ENCODE data around the gene ERCC3.
A peak's percentile ranks its signal among the peaks of the same experiment; 100 is the strongest.

The ERCC3 gene

DNA sequence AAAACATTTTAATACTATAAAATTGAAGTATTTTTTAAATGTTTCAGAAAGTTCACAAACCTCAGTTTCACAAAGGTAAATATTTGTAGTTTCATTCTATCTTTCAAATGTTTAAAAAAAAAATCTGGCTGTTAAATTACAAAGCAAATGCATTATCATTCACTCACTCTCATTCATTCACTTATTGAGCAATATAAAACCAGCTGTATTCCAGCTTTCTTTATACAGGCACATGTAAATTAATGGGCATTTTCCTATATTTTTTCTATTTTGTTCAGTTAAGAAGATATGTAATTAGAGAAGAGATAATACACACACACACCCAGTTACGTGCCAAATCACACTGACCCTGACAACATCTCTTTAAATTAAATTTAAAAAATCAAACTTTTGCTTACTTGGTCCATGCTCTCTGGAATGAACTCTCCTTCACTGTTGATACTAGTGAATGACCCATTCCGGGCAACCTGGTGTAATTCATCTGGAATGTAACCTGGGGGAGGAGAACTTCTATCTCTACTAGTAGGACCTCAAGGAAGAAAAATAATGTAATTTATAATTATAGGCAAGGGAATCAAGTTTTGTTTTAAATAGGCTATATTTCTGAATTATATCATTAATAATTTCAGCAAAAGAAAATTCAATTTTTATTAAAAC lies 32.5 kb upstream of the ERCC3 start:
- Histone ChIP-seq H3K4me3 (replicated peaks; ENCODE audit: low read depth, low read length) (no peak overlapping the region), H3K27me3 (replicated peaks; ENCODE audit: control insufficient read depth, insufficient read depth, low read length) (no peaks in the 10 kb centered on the region), H3K36me3 (ENCODE audit: control insufficient read depth, insufficient read depth, low read length) (no peaks in the 10 kb centered on the region; the same call in 1 of the 2 replicates)
- TF ChIP-seq, protein P1, sequence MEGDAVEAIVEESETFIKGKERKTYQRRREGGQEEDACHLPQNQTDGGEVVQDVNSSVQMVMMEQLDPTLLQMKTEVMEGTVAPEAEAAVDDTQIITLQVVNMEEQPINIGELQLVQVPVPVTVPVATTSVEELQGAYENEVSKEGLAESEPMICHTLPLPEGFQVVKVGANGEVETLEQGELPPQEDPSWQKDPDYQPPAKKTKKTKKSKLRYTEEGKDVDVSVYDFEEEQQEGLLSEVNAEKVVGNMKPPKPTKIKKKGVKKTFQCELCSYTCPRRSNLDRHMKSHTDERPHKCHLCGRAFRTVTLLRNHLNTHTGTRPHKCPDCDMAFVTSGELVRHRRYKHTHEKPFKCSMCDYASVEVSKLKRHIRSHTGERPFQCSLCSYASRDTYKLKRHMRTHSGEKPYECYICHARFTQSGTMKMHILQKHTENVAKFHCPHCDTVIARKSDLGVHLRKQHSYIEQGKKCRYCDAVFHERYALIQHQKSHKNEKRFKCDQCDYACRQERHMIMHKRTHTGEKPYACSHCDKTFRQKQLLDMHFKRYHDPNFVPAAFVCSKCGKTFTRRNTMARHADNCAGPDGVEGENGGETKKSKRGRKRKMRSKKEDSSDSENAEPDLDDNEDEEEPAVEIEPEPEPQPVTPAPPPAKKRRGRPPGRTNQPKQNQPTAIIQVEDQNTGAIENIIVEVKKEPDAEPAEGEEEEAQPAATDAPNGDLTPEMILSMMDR (IDR thresholded peaks at IDR 0.05; ENCODE audit: insufficient read depth, low read length, poor library complexity, severe bottlenecking), result no peak
- no peak for DNase-seq (ENCODE audit: extremely low read depth, insufficient read length)

DNA sequence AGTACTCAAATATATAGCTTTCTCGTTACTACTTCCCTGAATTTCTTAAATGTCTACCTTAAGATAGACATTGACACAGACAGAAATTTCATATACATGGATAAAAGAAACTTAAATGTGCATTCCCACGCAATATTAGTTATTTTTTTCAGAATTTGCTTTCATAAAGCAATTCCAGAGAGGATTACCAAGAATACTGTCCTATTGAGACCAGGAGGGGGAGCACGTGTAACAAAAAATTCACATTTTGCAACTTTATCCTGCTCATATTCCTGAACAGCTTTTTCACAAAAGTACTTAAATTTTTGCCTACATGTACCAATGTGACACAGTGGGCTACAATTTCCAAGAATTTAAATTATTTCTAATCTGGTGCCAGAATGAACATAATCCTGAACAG lies 30.7 kb upstream of the ERCC3 start:
- no peaks in the 10 kb centered on the region for H3K27me3 ChIP-seq (replicated peaks; ENCODE audit: control insufficient read depth, insufficient read depth, low read length)
- H3K36me3 ChIP-seq (ENCODE audit: control insufficient read depth, insufficient read depth, low read length), result no peaks in the 10 kb centered on the region; the same call in 1 of the 2 replicates
- no peak overlapping the region for H3K4me3 ChIP-seq (replicated peaks; ENCODE audit: low read depth, low read length)
- DNase-seq (ENCODE audit: extremely low read depth, insufficient read length), result no peak
- TF ChIP-seq, protein P1 (IDR thresholded peaks at IDR 0.05; ENCODE audit: insufficient read depth, low read length, poor library complexity, severe bottlenecking), result peak; percentile 56

DNA sequence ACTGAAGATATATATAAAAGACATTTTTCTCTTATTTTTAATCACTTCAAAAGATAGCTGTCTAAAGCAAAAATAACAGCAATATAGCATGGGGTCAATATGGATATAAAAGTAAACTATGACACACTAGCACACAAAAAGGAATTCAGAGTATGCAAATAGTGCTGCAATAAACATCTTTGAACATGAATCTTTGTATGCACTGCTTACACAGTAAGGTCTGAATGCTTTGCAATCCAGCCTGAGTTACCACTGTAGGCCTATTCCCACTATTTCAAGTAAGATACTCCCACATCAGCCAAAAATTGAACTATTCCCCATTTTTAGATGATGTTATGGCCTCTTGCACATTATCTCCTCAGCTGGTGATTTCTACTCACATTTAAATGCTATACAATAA lies 27.4 kb upstream of the ERCC3 start:
- TF ChIP-seq, protein P1 (IDR thresholded peaks at IDR 0.05; ENCODE audit: insufficient read depth, low read length, poor library complexity, severe bottlenecking), result no peak
- H3K4me3 ChIP-seq (replicated peaks; ENCODE audit: low read depth, low read length), result no peak overlapping the region
- no peak for DNase-seq (ENCODE audit: extremely low read depth, insufficient read length)
- H3K36me3 ChIP-seq (ENCODE audit: control insufficient read depth, insufficient read depth, low read length), result peaks cover 4% of the 10 kb centered on the region
- no peaks in the 10 kb centered on the region for H3K27me3 ChIP-seq (replicated peaks; ENCODE audit: control insufficient read depth, insufficient read depth, low read length)

DNA sequence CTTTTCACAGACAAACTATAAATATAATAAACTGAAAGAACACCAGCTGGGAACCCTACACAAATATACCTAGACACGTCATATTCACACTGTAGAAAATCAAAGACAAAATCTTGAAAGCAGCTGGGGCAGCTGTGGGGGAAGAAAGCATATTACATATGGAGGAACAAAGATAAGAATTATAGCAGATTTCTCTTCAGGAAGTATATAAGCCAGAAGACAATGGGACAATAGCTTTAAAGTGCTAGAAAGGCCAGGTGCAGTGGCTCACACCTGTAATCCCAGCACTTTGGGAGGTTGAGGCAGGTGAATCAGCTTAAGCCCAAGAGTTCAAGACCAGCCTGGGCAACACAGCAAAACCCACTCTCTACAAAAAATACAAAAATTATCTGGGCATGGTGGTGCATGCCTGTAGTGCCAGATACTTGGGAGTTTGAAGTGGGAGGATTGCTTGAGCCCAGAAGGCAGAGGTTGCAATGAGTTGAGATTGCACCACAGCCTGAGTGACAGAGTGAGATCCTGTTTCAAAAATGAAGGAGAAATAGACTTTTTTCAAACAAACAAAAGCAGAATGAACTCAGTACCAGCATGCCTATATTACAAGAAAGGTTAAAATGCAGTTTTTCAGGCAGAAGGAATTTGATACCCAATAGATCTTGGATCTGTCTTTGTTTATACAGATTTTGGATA lies 26.8 kb upstream of the ERCC3 start:
- DNase-seq (ENCODE audit: extremely low read depth, insufficient read length), result no peak
- TF ChIP-seq, protein P1 (IDR thresholded peaks at IDR 0.05; ENCODE audit: insufficient read depth, low read length, poor library complexity, severe bottlenecking), result no peak
- no peak overlapping the region for H3K4me3 ChIP-seq (replicated peaks; ENCODE audit: low read depth, low read length)
- peaks cover 4% of the 10 kb centered on the region for H3K36me3 ChIP-seq (ENCODE audit: control insufficient read depth, insufficient read depth, low read length)
- no peaks in the 10 kb centered on the region for H3K27me3 ChIP-seq (replicated peaks; ENCODE audit: control insufficient read depth, insufficient read depth, low read length)

DNA sequence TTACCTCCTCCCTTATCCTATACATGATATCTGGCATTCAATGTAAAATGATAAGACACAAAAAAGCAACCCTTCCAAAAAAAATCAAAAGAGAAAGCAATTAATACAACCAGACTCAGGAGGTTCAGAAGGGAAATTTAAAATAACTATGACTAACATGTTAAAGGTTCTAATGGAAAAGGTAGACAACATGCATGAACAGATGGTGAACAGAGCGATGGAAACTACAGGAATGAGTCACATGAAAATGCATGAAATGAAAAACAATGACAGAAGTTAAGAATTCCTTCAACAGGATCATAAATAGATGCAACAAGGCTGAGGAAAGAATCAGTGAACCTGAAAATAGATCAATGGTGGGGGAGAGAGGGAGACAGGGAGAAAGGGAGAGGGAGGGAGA lies 26.1 kb upstream of the ERCC3 start:
- no peak for DNase-seq (ENCODE audit: extremely low read depth, insufficient read length)
- TF ChIP-seq, protein P1 (IDR thresholded peaks at IDR 0.05; ENCODE audit: insufficient read depth, low read length, poor library complexity, severe bottlenecking), result no peak
- Histone ChIP-seq H3K4me3 (replicated peaks; ENCODE audit: low read depth, low read length) (no peak overlapping the region), H3K27me3 (replicated peaks; ENCODE audit: control insufficient read depth, insufficient read depth, low read length) (no peaks in the 10 kb centered on the region), H3K36me3 (ENCODE audit: control insufficient read depth, insufficient read depth, low read length) (peaks cover 4% of the 10 kb centered on the region)
